ENCODE data around the gene AIF1L.
A peak's percentile ranks its signal among the peaks of the same experiment; 100 is the strongest.

Gene AIF1L

DNA sequence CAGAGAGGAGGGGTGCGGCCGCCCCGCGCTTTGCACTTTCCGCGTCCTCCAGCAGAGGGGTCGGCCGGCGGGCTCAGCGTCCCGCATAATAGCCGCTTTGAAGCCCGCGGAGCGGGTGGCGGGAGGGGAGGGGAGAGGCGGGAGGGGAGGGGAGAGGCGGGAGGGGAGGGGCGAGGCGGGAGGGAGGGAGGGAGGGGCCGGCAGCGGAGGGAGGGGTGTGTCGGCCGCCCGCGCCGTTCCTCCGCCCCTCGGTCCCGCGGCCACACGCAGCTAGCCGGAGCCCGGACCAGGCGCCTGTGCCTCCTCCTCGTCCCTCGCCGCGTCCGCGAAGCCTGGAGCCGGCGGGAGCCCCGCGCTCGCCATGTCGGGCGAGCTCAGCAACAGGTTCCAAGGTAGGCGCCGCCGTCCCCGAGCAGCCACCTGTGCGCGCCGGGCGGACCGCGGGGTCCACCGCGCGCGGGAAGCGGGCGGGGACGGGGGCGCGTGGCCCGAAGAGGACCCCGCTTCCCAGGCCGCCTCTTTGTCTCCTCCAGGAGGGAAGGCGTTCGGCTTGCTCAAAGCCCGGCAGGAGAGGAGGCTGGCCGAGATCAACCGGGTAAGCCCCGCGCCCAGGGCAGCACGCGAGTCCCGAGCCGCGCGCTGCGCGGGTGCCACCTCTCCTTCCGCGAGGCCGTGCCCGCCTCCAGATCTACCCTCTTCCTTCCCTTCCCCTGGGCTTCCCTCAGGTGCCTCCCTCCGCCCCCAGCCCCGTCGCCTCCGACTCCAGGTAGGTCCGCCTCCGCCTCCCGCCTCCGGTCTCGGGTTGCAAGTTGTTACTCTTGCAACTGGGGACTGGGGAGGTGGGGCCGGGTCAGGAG is at the start of gene AIF1L:
Gene AIF1L, plus strand, starts transcription at position 263 of the 857 bp plus-strand sequence. Its CDS starts 99 bp downstream, at position 362.
- peak; percentile 38 to 75 for DNase-seq

DNA sequence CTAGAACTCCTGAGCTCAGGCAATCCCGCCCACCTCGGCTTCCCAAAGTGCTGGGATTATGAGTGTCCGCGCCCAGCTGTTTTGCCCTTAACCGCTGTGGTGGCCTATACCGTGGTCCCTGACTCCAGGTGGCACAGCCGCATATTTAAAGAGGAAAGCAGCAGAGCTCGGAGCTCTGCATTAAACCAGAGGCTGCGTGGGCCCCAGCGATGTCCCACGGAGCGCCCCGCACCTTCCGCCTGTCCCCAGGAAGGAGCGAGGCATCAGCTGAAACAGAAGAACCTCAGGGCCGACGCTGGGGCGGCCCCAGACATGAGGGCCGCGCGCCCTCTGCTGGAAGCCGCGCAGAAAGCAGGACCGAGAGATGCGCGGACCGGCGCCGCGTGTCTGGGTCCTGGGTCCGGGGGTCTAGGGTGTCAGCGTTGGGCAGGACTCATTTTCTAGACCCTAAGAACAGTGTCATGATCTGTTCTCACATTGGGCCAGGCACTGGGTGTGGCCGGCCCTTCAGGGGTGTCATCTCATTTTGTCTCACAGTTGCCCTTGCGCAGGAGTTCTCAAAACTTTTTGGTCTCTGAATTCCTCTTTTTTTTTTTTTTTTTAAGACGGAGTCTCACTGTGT is 49.6 kb upstream of the AIF1L start:
- DNase-seq, result peak in 1 of 2 experiments; percentile 70

DNA sequence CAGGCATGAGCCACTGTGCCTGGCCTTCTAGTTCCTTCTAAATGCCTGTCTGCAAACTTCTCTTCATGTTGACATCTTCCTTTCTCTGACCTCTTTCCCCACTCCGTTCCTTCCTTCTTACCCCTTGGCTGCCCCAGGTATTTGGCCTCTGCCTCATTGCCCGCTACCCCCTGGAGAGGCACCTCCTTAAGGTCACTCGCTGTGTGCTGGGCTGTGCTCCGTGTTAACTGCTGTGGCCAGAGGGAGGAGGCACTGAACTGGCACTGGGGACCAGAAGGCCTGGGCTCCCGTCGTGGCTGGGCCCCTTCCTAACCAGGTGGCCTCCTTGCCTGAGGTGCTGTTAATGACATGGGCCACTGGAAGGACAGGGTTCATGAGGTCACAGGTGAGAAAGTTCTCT is 48.0 kb upstream of the AIF1L start:
- no peak for DNase-seq

DNA sequence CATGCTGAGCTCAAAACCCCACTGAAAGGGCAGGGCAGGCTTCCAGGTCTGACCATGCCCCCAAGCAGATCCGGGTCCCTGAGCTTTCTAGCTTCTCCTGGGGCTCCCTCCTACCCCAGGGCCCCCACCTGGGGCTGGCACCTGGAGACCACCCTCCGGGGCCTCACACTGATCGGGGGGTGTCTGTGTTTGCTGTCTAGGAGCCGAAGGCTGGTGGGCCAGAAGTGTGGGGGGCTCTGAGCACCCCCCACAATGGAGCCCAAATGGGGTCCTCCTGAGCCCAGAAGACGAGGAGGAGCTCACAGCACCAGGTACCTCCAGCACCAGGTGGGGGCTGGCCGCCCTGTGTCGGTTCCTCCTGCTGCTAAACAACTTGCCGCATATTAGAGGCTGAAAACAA is 47.5 kb upstream of the AIF1L start:
- DNase-seq, result no peak

DNA sequence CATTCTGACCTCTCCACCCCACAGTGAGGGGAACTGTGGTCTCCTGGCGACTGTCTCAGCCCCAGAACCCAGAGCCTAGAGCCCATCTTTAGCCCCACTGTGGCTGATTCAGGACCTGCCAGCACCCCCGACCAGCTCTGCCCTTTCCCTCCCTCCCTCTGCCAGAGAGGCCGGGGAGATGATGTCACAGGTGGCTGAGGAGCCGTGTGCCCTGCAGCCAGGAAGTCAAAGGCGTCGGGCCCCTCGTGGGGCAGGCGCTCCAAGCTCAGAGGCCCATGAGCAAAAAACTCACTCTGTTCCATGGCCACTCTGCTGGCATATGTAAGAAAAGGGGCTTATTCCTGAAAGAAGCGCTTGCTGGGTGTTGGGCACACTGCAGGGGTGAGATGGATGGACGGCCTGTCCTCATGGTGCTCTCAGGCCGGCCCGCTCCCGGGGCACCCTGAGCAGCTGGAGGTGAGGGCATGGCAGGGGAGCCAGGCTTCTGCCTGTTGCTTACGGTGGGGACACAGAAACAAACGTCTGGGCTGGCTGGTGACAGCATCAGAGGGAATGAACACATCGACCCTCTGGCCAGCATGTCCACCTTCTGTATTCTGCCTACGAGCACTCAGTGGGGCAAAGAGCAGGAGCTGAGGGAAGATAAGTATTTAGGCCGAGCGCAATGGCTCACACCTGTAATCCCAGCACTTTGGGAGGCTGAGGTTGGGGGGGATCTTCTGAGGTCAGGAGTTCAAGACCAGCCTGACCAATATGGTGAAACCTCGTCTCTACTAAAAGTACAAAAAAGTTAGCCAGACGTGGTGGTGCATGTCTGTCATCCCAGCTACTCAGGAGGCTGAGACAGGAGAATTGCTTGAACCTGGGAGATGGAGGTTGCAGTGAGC is 46.3 kb upstream of the AIF1L start:
- no peak for DNase-seq

DNA sequence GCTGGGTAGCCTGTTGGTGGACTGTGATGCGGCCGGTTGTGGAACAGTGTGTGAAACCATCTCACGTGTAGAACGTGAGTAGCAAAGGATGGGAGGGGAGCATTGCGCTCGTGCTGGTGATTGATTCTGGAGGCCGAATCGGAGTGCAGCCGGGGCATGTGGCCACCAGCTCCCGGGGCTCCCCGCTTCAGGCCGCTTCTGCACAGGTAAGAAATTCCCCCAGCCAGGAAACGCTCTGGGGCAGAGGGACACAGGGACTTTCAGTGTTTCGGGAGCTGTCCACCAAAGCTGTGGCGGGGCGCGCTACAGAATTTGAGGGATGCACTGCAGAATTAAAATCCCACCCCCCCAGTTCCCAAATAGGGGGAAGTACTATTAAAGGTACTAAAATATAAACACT is 45.5 kb upstream of the AIF1L start:
- DNase-seq, result no peak

DNA sequence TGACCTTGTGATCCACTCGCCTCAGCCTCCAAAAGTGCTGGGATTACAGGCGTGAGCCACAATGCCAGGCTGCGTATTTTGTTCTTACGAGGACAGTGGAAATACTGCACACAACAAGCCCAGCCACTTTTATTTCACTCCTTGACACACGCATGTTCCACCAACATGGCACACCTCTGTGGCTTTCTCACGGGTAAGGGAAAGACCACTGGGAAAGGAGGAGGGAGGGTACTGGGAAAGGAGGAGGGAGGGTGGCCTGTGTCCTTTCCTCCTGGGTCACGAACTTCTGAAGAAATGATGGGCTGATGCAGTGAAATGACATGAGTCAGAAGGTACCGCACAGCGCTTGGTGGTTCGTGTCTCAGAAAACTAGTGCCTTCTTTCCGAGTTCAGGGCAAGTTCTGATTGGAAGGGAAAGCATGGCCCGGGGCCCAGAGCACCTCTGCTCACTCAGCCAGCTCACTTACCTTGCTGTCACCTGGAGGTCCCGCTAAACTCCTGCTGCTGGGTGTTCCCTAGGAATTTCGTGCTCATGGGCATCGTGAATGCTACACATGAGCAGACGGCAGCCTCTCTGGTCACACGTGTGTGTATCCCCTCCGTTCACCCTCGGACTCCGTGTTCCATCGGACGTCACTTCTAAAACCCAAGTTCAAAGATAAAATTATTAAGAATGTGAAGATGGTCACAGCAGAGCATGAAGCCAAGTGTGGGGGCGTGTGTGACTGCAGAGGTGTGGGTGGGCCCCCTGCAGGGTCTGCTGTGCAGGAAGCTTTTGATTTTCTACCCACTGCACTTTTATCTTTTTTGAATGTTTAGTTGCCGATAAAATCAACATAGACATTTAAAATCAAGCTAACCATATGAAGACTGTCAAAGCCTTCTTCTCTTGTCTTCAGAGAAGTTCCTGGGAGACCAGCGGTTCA is 44.5 kb upstream of the AIF1L start:
- no peak for DNase-seq

DNA sequence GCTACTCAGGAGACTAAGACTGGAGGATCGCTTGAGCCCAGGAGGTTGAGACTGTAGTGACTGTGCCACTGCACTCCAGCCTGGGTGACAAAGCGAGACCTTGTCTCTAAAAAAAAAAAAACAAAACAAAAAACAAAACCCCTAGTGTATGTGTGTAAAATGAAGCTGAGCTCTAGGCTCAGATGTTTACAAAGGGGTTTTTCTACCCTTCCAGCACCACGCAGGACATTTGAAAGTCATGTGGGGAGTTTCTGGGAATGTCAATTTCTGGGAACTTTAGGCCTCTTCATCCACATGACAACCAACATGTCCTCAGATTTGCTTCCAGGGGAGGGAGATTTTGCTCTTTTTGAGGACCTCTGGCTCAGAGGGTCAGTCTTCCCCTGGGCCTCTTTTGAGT is 42.4 kb upstream of the AIF1L start:
- no peak for DNase-seq

DNA sequence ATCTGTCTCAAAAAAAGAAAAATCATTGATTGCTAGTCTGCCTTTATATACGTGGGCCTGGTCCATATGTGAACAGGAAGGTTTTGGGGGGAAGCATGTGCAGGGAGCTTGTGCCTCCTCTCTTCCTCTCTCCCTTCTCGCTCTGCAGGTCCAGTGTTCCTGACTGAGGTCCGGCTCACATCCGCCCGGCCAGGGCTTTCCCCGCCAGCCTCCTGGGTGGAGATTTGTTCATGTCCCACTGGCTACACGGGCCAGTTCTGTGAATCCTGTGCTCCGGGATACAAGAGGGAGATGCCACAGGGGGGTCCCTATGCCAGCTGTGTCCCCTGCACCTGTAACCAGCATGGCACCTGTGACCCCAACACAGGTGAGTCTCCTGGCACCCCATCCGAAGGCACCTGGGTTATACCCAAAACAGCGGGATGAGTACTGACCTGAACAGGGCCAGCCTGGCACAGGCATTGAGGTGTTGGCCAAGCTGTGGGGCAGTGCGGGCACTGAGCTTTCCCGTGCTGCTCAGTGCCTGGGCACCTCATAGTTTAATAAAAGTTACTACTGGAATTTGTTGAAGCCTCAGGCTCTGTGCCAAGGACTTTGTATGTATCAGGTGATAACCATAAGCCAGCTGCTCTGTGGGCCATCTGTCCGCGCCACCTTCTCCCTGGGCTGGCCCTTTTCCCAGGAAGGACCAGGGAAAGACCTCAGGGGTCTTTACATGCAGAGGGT is 39.4 kb upstream of the AIF1L start:
- DNase-seq, result no peak

DNA sequence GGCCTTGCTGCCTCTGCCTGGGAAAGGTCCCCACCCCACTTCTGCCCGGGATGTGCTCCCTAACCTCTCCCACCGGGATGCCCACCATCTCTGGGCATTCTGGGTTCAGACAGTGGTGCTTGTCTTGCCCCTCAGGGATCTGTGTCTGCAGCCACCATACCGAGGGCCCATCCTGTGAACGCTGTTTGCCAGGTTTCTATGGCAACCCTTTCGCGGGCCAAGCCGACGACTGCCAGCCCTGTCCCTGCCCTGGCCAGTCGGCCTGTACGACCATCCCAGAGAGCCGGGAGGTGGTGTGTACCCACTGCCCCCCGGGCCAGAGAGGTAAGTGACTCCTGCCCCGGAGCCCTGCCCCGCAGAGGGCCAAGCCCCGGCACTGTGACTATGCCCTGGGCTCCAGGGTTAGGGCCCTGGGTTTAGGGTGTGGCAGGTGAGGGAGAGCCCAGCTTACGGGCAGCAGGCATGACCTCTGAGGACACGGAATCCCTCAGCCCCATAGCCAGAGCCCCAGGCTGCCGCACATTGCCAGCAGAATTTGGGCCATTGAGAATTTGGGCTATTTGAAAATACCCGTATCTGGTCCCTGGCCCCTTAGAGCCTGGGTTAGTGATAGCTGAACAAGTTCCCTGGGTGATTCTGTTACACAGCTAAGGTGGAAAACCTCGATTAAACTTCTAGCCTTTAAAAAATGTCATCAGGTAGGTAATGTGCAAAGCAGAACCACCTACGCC is 35.3 kb upstream of the AIF1L start:
- no peak for DNase-seq

DNA sequence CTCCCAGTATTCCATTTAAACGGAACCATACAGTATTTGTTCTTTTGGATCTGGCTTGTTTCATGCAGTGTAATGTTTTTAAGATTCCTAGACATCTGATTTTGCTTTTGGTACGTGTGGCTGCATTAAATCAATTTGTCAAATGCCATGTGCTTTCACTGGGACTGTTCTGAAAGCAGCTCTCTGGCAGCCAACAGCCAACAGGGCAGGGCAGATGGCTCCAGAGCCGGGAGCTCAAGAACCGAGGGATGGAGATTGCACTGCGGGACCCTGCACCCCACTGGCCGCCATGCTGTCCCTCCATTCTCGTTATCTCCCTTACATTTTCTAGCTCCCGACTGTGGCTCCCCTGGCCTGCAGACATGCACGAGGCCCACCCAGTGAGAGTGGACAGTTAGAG is 33.4 kb upstream of the AIF1L start:
- no peak for DNase-seq

DNA sequence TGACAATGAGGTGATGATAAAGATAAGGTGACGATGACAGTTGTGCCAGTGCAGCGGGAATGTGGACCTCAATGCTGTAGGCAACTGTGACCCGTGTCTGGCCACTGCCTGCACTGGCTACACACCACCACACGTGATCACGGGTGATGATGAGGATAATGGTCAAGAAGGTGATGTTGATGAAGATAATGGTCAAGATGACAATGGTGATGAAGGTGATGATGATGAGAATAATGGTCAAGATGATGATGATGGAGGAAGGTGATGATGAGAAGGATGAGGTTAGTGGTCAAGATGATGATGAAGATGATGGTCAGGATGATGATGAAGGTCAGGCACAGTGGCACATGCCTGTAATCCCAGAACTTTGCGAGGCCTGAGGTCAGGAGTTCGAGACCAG is 30.7 kb upstream of the AIF1L start:
- no peak for DNase-seq

DNA sequence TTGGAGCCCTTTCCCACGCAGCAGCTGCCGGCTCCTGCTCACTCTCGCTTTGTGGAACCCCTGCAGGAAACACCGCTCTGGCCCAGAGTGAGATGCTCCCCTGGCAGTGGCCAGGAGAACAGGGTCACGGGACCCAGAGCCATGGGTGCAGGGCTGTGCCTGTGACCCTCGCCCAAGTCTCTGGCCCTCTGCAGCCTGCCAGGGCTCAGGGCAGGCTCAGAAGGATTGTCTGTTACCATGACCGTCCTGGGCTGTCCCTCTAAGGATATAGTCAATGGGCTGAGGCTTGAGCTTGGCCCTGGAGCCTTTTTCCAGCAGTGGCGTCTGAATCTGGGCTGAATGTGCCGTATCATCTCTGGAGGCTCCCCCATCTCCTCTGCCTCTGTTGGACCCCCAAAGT is 28.7 kb upstream of the AIF1L start:
- DNase-seq, result no peak

DNA sequence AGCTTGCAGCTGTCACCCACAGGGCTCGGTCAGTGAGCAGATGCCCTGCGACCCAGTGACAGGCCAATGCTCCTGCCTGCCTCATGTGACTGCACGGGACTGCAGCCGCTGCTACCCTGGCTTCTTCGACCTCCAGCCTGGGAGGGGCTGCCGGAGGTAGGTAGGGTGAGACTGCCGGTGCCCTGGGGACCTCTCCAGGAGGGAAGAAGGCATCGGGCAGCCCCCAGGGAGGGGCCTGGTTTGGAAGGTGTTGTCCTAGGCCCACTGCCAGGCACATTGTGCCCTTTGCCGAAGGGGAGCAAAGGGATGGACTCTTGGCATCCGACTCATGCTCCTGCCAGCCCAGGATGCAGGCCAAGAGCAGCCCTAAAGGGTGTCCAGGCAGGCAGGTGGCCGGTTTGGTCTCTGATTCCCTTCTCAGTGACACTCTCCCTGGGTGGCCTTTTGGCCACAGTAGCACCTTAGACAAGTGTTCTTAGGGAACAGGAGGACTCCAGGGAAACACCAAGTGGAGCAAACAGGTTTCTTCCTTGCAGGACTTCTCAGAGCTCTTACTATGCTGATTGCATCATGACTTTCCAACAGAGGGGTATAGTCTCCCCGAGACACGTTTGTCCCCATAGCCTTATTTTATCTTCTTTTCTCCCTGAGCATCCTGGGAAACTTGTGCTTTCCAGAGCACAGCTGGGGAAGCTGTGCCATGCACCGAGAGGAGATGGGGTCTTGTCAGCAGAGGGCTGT is 28.1 kb upstream of the AIF1L start:
- DNase-seq, result no peak

DNA sequence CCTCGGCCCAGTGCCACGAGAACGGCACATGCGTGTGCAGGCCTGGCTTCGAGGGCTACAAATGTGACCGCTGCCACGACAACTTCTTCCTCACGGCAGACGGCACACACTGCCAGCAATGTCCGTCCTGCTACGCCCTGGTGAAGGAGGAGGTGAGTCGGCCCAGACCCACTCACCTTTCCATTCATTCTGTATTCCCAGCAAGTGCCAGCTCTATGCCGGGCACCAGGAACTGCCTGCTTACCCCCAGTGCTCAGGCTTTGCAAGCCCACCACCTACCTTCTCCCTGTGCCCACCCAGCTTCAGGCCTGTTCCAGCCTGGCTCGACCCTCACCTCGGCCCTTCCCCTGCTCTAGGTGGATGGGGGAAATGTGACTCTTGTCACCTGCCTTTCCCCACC is 26.6 kb upstream of the AIF1L start:
- DNase-seq, result no peak

DNA sequence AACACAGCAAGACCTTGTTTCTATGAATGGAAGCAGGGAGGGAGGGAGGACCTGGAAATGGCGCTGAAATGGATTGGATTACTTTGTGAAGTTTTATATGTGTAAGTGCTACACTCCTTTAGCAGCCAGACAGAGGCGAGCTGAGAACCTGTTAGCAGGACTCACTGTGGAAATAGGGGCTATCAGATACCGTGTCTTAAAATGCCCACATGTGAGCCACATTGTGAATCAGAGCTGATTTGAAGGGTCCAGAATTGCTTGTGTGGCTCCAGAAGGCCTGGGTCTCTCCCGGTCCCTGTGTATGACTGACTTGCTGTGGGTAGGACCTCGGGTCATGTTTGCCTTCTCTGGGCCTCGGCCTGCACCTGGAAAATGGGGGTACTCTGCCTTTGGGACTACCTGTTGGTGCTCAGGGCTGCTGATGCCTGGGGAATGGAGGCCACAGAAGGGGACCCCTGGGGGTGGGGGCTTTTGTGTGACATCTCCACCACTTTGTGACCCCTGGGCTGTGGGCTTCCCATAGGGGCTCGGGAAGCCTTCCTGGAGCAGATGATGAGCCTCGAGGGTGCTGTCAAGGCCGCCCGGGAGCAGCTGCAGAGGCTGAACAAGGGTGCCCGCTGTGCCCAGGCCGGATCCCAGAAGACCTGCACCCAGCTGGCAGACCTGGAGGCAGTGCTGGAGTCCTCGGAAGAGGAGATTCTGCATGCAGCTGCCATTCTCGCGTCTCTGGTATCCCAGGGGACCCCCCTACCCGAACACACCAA is 24.0 kb upstream of the AIF1L start:
- DNase-seq, result no peak

DNA sequence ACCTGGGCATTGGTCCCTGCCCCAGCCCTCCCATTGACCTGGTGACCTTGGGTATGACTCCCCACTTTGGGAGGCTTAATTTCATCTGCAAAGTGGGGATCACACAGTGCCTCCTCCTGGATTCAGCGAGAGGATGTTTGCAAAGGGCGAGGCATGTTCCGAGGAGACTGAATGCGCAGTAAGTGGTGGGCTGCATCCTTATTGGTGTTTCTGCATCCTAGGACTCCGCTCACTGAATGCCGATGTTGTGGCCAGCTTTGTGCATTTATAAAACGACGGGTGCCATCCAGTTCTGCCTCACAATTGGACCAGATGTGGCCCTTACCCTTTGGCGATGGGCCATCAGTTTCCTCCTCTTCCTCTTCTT is 23.5 kb upstream of the AIF1L start:
- DNase-seq, result no peak

DNA sequence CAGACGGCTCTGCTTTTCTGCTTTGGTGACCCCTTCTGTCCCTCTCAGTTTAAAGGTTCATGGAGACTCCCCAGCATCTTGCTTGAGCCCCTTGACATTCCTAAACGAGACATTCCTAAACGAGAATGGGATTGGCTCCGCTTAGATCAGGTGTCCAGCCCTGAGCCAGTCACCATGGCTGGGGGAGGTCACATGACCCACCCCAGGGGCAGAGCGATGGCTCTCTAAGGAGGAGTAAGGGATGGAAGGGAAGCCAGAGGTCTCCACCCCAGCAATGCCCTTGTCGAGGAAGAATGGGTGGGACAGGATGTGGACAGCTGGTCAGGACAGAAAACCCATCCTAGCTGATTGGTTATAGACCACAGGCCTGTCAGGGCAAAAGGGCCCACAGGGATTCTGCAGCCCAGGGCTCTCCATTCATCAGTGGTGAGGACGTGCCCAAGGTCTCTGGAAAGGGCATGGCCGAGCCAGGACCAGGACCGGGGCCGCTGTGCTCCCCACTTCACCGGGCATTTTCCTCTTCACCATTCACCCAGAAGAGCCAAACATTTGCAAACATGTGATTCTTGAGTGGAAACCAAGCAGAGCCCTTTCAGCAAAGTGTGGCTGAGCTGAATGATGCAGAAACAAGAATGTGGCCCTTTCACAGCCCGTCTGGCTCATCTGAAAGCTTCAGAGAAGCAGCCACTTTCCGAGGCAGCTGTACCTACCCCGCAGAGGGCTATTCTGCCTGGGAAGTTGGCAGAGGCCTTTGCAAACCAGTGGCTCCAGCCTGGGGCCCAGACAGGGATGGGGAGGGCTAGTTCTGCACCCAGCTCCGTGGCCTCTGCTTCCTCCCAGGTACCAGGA is 19.8 kb upstream of the AIF1L start:
- no peak for DNase-seq

Data from NCI-H526 (cell line).